ENCODE results near the gene FRMPD2.
"Not testable (repeated sequence)": the region's sequence is repeated elsewhere in the genome, so short reads cannot be mapped to it uniquely, and the experiment has no call there.

Gene FRMPD2

GRCh38 chr10:48231178-48231577, 43.3 kb downstream of the FRMPD2 start:
- DNase-seq: no peak

- no peak for DNase-seq
Measured at GRCh38 chr10:48227213-48227612, 47.3 kb downstream of the FRMPD2 start.

DNA sequence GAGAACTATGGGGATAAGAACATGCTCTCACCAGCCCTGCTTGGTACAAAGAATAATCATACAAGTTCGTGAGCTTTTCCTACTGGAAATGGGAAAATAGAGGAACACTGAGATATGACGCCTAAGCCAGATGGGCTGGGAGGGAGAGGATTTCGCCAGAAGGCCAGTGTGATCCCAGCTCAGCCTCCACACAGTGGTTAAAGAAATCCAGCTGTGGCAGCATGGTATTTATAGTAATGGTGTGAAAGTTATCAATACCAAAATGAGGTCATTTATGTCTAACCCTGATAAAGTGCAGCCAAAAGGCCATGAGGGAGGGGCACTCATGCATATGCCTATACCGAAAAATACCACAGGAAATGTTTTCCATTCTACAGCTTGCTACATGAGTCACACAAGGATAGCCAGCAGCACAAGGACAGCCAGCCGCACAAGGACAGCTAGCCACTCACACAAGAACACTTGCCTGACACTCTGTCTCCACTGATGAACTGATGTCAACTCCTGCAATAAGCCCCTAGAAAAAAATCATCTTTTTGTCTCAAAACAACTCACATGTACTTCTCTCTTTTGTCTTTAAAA, 49.4 kb downstream of the FRMPD2 start:
- no peak for DNase-seq

- no peak for DNase-seq
Measured at GRCh38 chr10:48224296-48224695, 50.2 kb downstream of the FRMPD2 start.

DNA sequence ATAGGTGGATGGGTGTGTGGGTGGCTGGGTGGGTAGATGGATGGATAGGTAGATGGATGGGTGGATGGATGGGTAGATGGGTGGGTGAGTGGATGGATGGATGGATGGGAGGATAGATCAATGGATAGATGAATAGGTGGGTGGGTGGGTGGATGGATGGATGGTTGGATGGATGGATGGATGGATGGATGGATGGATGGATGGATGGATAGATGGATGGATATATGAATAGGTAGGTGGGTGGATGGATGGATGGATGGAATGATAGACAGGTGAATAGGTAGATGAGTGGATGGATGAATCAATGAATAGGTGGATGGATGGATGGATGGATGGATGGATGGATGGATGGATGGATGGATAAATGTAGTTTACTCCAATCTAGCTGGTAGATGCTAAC, 52.7 kb downstream of the FRMPD2 start:
- DNase-seq: no peak

GRCh38 chr10:48221031-48221430, 53.5 kb downstream of the FRMPD2 start:
- DNase-seq: not testable (repeated sequence)

- no peak for DNase-seq
Measured at GRCh38 chr10:48219194-48219593, 55.3 kb downstream of the FRMPD2 start.

- DNase-seq: no peak
Measured at GRCh38 chr10:48216744-48217143, 57.8 kb downstream of the FRMPD2 start.

- no peak for DNase-seq
Measured at GRCh38 chr10:48216204-48216505, 58.3 kb downstream of the FRMPD2 start.

DNA sequence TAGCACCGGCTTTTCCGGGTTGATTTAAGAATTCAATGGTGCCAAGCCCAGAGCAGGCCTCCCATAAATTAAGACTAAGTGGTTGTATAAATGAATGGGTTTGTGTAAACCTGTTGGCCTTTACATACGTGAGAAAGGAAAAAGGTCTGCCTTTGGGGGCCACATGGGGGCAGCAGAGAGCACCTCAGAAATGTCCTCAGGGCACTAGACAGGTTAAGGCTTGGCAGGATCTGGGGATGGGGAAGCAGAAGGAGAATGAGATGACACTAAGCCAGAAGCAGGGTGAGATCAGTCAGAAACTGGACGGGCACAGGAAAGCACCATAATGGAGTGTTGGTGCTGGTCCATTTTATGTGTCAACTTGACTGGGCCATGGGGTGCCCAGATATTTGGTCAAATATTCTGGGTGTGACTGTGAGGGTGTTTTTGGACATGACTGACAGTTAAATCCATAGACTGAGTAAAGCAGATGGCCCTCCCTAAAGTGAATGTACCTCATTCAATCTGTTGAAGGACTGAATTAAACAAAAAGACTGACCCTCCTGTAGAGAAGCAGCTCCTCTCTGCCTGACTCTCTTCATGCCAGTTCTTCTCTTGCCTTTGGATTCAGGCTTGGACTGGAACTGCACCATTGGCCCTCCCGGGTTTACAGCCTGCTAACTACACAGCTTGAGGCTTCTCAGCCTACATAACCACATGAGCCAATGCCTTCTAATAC, 58.9 kb downstream of the FRMPD2 start:
- DNase-seq: no peak

DNA sequence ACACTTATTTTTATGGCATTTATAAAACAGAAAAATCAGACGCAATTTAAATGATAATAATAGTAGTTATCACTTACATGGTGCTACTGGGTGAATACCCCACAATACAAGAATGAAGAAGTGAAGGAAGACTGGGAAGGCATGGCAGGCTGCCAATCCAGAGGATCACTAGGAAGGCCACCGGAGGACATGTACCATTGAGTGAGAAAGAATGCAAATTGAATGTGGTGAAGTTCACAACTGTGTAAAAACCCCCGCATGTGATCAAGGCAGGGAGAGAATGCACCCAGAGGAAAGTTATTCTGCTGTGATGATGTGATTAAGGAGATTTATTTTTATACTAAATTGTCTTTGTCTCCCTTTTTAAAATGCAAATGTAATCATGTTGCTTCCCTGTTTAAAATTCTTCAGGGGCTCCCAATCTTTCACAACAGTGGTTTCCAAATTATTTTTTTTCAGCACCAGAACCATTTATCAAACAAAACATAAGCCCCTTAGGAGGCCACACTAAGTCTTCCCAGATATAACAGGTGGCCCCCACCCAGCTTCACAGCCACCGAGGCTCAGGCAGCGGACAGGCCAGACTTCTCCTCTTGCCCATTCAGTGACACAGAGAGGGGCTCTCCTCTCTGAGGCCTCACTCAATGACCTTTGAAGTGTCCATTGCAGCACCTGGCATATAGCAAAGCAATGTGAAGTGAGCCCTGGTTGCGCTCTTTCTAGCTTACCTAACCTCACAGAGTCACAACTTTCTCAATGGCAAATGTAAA, 59.6 kb downstream of the FRMPD2 start:
- no peak for DNase-seq

DNA sequence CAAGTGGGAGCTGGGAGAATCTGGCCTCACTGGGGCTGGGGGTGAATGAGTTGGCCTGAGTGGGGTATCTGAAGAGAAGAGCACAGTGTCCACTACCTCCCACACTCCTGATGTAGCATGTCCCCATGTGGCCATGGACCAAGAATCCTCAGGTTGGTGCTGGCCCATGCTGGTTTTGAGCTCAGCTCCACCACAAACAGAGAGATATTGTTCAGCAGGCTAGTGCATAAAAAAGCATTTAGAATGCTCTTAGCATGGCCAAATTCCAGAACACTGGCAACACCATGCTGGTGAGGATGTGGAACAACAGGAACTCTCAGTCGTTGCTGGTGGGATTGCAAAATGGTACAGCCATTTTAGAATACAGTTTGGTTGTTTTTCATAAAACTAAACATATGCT, 61.4 kb downstream of the FRMPD2 start:
- no peak for DNase-seq

DNA sequence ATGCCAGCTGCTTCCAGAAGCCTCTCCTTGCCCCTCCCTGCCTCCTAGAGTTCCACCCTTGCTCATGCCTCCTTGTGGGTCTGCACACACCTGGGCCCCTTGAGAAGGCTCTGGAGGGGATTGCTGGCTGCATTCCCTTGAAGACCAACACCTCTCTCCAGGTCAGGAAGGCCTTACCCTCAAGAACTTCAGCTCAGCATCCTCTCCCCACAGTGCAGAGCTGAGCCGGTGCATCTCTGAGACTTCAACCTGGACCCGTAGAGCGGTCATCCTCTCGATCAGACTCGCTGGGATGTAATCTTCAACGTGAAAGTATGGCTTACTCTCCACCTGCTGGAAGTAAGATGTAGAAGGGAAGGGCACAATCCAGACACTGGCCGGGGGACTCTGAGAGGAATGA, 62.7 kb downstream of the FRMPD2 start:
- no peak for DNase-seq

DNA sequence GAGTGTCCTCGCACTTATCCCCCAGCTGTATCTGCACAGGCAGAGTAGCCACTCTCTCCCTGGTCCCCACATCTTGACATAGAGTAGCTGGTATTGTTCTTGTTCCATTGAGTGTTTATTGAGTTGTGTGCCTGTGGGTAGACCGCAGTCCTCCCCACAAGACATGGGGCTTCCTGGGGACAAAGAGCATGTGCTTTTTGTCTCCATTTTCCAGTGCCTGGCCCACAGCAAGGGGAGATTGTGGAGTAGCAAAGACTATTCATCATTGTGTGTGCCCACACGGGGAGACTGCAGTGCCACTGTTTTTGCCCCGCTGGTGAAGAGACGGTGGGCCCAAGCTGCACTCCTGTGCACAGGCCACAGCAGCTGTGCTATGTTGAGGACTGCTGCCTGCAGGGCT, 63.5 kb downstream of the FRMPD2 start:
- no peak for DNase-seq

- no peak for DNase-seq
Measured at GRCh38 chr10:48210391-48210790, 64.1 kb downstream of the FRMPD2 start.

- no peak for DNase-seq
Measured at GRCh38 chr10:48209241-48209640, 65.3 kb downstream of the FRMPD2 start.

DNA sequence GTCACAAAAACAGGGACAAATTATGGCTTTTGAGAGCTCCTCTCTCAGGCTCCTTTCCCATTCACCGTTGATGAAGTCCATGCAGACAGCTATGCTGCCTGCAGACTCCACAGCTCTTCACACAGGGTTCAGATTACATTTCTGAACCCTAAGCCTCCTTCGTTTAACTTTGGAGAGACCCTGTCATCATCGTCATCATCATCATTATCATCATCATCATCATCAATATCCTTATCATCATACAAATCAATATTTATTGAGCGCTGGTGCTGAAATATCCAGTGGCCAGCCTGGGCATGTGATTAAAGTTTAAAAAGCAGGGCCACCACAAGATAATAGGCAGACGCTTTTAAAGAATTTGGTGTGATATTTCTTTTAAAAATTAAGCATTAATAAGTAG, 66.6 kb downstream of the FRMPD2 start:
- no peak for DNase-seq

GRCh38 chr10:48206482-48207250, 67.8 kb downstream of the FRMPD2 start:
- no peak for DNase-seq

DNA sequence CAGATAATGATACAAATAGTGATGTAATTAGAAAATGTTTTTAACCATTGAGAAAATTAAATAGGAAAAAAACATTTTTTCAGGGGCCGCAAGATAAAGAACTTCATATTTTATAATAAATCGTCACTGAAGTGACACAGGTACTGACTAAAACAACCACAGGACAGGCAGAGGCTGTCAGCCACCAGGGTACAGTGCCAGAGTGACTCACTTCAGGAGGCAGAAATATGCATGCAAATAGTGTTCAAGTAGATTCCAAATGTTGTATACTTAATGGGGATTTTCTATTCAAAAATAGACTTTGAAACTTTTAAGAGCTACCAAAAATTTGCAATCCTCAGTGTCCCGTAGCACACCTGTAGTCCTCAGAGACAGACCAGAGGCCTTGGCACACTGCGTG, 68.6 kb downstream of the FRMPD2 start:
- DNase-seq: no peak

DNA sequence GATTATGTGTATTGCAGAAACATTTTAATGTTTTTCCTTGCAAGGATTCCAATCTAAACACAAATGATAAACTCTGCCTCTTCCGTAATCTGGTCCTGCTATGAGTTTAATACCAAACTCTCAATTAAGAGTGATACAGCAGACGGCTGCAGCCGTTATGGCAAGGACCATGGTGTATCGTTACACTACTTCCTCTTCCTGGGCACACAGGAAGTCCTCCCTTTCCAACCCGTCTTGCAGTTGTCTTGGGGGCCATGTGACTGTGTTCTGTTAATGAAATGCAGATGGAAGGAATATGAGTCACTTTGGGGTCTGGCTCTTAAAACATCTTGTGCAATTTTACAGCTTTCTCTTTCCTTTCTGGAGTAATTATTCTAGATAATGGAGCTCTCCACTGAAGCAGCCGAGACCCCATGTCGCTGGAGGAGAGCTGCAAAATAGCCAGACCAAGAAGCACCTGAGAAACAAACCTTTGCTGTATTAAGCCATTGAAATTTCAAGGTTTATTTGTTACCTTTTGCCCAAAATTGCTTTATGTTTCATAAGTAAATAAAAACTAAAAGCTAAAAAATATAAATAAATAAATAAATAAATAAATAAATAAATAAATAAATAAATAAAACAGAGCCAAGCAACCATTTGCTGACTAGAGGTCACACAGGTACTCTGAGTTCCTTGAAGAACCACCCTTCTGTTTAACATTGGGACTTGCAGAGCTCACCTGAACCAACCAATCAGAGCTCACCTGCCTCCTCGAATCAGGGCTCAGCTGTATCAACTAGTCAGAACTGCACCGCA, 74.7 kb downstream of the FRMPD2 start:
- no peak for DNase-seq

GRCh38 chr10:48197236-48197899, 77.1 kb downstream of the FRMPD2 start:
- DNase-seq: no peak

DNA sequence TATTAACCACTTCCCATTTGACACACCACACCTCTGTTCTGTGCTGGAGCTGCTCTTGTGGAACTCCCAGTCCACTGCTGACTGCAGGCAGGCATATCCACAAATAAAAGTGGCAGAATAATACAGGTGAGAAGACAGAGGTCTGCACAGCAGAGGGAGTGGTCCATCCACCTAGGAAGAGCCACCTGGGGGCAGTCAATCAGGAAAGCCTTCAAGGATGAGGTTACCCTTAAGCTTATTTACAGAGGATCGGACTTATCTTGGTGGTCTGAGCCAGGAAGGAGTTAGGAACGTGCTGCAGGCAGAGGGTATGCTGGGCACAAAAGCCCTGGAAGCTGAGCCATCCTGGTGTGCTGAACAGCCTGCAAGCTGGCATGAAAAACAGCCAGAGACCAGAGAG, 78.7 kb downstream of the FRMPD2 start:
- no peak for DNase-seq
